Measurements from ENCODE around the gene TMCO4. TPM values are rescaled to one million over a fixed set of nuclear protein-coding genes. Genes with fewer than 3 reads are reported as not detected.
"Not testable (repeated sequence)": the region's sequence is repeated elsewhere in the genome, so short reads cannot be mapped to it uniquely, and the experiment has no call there.

The TMCO4 gene
- 11.1 TPM for total RNA-seq

- peak within 1 kb of the TSS; percentile 58 for H3K4me3 ChIP-seq (ENCODE audit: low read length)
- H3K9me3 ChIP-seq (ENCODE audit: low read depth, low read length): no peaks in the 10 kb centered on the region
- H3K27me3 ChIP-seq (ENCODE audit: insufficient read depth, low read length): no peaks in the 10 kb centered on the region
- peaks cover 16% of the 10 kb centered on the region for H3K4me1 ChIP-seq (ENCODE audit: insufficient read depth, low read length)
These were observed at the start of gene TMCO4 for GRCh38 chr1:19799230-19800075. TSS of gene TMCO4 (minus strand) at chr1:19799916. CDS start at chr1:19780758, 19,158 bp downstream.

DNA sequence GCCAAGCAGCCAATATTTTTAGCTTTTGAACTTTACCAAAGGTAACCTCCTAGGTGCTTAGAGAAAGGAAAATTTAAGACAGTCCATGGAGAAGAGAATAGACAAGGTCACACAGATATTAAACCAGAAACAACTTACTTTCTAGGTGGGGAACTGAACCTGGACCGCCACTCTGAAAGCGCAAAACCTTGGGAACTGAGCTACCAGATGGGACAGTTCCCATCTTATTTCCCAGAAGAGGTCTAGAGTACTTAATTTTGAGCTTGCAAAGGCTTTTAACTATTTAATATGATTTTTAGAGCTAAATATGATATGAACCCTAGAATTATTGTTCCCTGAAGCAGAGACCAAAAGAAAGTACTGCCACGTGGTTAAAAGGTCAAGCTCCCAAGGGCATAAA lies 49.6 kb upstream of the TMCO4 start:
- not testable (repeated sequence) for H3K9me3 ChIP-seq (ENCODE audit: low read depth, low read length); H3K4me3 ChIP-seq (ENCODE audit: low read length); H3K4me1 ChIP-seq (ENCODE audit: insufficient read depth, low read length); H3K27me3 ChIP-seq (ENCODE audit: insufficient read depth, low read length)

DNA sequence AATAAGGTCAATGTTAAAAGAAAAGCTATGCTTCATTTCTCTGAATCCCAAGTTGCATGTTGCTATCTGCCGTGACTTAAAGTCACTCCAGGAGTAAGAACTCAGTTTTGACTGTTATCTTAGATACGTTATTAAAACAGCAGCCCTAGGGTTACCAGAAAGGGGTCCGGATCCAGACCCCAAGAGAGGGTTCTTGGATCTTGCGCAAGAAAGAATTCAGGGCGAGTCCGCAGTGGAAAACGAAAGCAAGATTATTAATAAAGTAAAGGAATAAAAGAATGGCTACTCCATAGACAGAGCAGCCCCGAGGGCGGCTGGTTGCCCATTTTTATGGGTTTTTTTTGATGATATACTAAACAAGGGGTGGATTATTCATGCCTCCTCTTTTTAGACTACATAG lies 47.6 kb upstream of the TMCO4 start:
- not testable (repeated sequence) for H3K9me3 ChIP-seq (ENCODE audit: low read depth, low read length); H3K27me3 ChIP-seq (ENCODE audit: insufficient read depth, low read length)

DNA sequence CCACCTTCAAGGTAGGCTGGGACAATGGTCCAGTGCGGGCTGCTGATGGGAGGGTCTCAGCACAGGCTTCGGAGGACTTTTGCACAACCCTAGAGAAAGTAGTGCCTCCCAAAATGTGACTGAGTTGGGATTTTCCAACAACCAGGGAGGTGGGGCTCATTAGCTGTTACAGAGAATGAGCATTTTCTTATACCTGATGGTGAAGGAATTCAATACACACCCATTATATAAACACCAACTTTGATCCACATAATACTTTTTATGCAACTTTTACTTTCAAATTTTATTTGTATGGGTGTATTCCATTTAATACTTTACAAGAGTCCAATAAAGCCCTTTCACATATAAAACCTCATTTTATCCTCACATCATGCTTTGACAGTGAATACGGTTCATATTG lies 46.6 kb upstream of the TMCO4 start:
- Histone ChIP-seq H3K4me3 (ENCODE audit: low read length) (no peak overlapping the region), H3K9me3 (ENCODE audit: low read depth, low read length) (no peaks in the 10 kb centered on the region), H3K27me3 (ENCODE audit: insufficient read depth, low read length) (peaks cover 4% of the 10 kb centered on the region), H3K4me1 (ENCODE audit: insufficient read depth, low read length) (no peaks in the 10 kb centered on the region)

More for the DNA sequence above, 47.6 kb upstream of the TMCO4 start:
- H3K4me1 ChIP-seq (ENCODE audit: insufficient read depth, low read length); H3K4me3 ChIP-seq (ENCODE audit: low read length): not testable (repeated sequence)

GRCh38 chr1:19845555-19845954 lies 45.8 kb upstream of the TMCO4 start:
- peaks cover 4% of the 10 kb centered on the region for H3K27me3 ChIP-seq (ENCODE audit: insufficient read depth, low read length)
- H3K4me3 ChIP-seq (ENCODE audit: low read length): no peak overlapping the region
- no peaks in the 10 kb centered on the region for H3K4me1 ChIP-seq (ENCODE audit: insufficient read depth, low read length)
- no peaks in the 10 kb centered on the region for H3K9me3 ChIP-seq (ENCODE audit: low read depth, low read length)

DNA sequence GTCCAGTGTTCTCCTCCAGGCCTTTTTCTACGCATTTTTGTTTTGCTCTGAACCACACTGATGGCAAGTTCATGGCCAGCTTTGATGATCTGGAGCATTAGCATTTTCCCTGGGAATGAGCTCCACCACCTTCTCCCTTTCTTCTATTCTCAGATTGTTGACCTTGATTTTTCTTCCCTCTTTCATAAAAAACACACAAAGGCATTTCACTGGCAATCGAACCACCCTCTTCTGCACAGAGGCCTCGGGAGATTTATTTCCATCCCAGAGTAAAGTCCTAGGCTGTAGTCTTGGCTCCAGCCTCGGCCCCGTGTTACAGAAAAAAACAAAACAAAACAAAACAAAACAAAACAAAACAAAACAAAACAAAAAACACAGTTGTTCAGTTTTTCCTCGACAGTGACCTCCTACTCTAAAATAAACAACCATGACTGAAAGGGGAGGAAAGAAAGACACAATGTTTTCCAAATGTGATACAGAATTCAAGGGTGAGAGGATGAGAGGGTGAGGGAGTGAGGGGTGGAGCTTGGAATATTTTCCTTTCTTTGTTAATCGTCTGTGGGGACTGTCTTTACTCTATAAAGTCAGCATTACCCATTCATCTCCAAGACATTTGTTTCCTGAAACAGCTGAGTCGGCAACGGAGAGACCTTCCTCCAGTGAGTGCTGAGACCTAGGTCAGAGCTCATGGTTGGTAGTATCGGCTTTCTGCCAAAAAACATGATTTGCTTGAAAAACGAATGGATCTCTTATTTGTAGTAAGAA lies 45.2 kb upstream of the TMCO4 start:
- Histone ChIP-seq H3K9me3 (ENCODE audit: low read depth, low read length) (no peaks in the 10 kb centered on the region), H3K27me3 (ENCODE audit: insufficient read depth, low read length) (peaks cover 4% of the 10 kb centered on the region), H3K4me1 (ENCODE audit: insufficient read depth, low read length) (no peaks in the 10 kb centered on the region), H3K4me3 (ENCODE audit: low read length) (no peak overlapping the region)

GRCh38 chr1:19840228-19840627 lies 40.5 kb upstream of the TMCO4 start:
- Histone ChIP-seq H3K4me3 (ENCODE audit: low read length) (no peak overlapping the region), H3K27me3 (ENCODE audit: insufficient read depth, low read length) (peaks cover 4% of the 10 kb centered on the region), H3K4me1 (ENCODE audit: insufficient read depth, low read length) (no peaks in the 10 kb centered on the region), H3K9me3 (ENCODE audit: low read depth, low read length) (no peaks in the 10 kb centered on the region)

- Histone ChIP-seq H3K4me1 (ENCODE audit: insufficient read depth, low read length) (no peaks in the 10 kb centered on the region), H3K4me3 (ENCODE audit: low read length) (no peak overlapping the region), H3K9me3 (ENCODE audit: low read depth, low read length) (no peaks in the 10 kb centered on the region), H3K27me3 (ENCODE audit: insufficient read depth, low read length) (peaks cover 1% of the 10 kb centered on the region)
These were observed 38.1 kb upstream of the TMCO4 start for GRCh38 chr1:19837866-19838265.

- Histone ChIP-seq H3K4me1 (ENCODE audit: insufficient read depth, low read length) (no peaks in the 10 kb centered on the region), H3K4me3 (ENCODE audit: low read length) (no peak overlapping the region), H3K27me3 (ENCODE audit: insufficient read depth, low read length) (peaks cover 13% of the 10 kb centered on the region), H3K9me3 (ENCODE audit: low read depth, low read length) (no peaks in the 10 kb centered on the region)
These were observed 35.9 kb upstream of the TMCO4 start for GRCh38 chr1:19835578-19835977.

DNA sequence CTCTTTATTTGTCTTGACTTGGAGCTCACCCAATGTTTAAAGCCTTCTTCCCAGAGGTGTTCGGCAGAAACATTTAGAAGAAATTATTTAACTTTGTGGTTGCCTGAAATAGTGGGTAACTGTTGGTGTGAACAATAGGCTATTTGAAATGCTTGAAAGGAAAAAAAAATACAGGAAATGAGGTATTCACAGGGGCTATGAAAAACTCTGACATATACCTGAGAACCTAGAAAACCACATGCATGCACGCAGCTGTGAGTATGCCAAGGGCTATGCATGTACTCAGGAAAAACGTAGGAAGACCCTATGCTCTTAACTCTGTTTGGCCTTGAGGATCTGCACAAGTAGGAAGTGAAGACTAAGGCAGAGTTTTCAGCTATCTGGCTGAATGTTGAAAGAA lies 31.7 kb upstream of the TMCO4 start:
- H3K4me3 ChIP-seq (ENCODE audit: low read length): no peak overlapping the region
- H3K27me3 ChIP-seq (ENCODE audit: insufficient read depth, low read length): peaks cover 13% of the 10 kb centered on the region
- no peaks in the 10 kb centered on the region for H3K4me1 ChIP-seq (ENCODE audit: insufficient read depth, low read length)

GRCh38 chr1:19828546-19828945 lies 28.8 kb upstream of the TMCO4 start:
- H3K4me3 ChIP-seq (ENCODE audit: low read length): no peak overlapping the region
- H3K9me3 ChIP-seq (ENCODE audit: low read depth, low read length): no peaks in the 10 kb centered on the region
- H3K4me1 ChIP-seq (ENCODE audit: insufficient read depth, low read length): no peaks in the 10 kb centered on the region
- peaks cover 13% of the 10 kb centered on the region for H3K27me3 ChIP-seq (ENCODE audit: insufficient read depth, low read length)

More for the DNA sequence above, 31.7 kb upstream of the TMCO4 start:
- no peaks in the 10 kb centered on the region for H3K9me3 ChIP-seq (ENCODE audit: low read depth, low read length)

DNA sequence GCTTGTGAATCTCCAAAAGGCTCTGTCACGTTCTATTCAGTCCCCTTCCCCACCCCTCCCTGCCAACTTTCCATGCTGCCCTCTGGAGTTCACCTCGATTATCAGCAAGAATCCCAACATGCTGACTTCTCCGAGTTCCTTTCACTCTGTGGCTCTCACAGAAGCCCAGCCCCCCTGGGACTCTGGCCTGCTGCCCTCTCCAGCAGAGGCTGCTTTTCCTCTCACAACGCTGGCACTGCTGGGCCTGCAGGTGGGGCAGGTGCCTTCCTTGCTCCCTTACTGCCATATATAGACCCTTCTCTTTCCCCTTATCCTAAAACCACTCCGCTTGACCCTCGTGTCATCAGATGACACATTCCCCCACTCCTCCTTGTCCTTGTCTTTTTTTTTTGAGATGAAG lies 25.6 kb upstream of the TMCO4 start:
- no peaks in the 10 kb centered on the region for H3K9me3 ChIP-seq (ENCODE audit: low read depth, low read length)
- no peak overlapping the region for H3K4me3 ChIP-seq (ENCODE audit: low read length)
- no peaks in the 10 kb centered on the region for H3K27me3 ChIP-seq (ENCODE audit: insufficient read depth, low read length)
- no peaks in the 10 kb centered on the region for H3K4me1 ChIP-seq (ENCODE audit: insufficient read depth, low read length)

- no peaks in the 10 kb centered on the region for H3K27me3 ChIP-seq (ENCODE audit: insufficient read depth, low read length)
- no peaks in the 10 kb centered on the region for H3K9me3 ChIP-seq (ENCODE audit: low read depth, low read length)
- no peaks in the 10 kb centered on the region for H3K4me1 ChIP-seq (ENCODE audit: insufficient read depth, low read length)
- H3K4me3 ChIP-seq (ENCODE audit: low read length): no peak overlapping the region
These were observed 24.8 kb upstream of the TMCO4 start for GRCh38 chr1:19824541-19824940.

GRCh38 chr1:19824036-19824435 lies 24.3 kb upstream of the TMCO4 start:
- Histone ChIP-seq H3K4me1 (ENCODE audit: insufficient read depth, low read length) (no peaks in the 10 kb centered on the region), H3K4me3 (ENCODE audit: low read length) (no peak overlapping the region), H3K27me3 (ENCODE audit: insufficient read depth, low read length) (no peaks in the 10 kb centered on the region), H3K9me3 (ENCODE audit: low read depth, low read length) (no peaks in the 10 kb centered on the region)

DNA sequence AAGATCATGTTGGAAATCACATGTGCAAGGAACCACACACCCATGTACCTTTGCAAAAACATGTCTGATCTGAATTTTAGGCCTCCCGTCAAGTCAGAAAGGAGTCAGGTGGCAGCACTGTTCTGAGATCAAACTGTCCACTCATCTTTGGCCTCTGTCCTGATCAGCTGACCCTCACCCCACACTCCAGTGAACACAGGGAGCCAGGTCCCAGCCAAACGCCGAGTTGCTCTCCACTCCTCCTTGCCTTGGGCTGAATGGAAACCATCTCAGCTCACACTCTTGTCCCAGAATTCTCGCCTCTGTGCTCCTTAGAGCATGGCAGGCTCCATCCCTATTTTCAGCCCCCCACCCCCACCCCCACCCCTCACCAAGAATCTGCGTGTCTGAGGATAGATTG lies 20.0 kb upstream of the TMCO4 start:
- Histone ChIP-seq H3K4me1 (ENCODE audit: insufficient read depth, low read length) (no peaks in the 10 kb centered on the region), H3K27me3 (ENCODE audit: insufficient read depth, low read length) (no peaks in the 10 kb centered on the region), H3K4me3 (ENCODE audit: low read length) (no peak overlapping the region), H3K9me3 (ENCODE audit: low read depth, low read length) (no peaks in the 10 kb centered on the region)

All from mononuclear cell (primary cell).